ENCODE data around the gene EVA1A. TPM values are rescaled to one million over a fixed set of nuclear protein-coding genes. Genes with fewer than 3 reads are reported as not detected.

EVA1A gene
- polyA plus RNA-seq, 1 donor: 5.0 TPM

GRCh38 chr2:75447176-75447575, 113.6 kb downstream of the EVA1A start:
- no peak for DNase-seq (ENCODE audit: low read depth)

Other genes with a start within 250 kb of the EVA1A start
- gene MRPL19, start 85.8 kb upstream of the EVA1A start, polyA plus RNA-seq (ENCODE audit: insufficient read length): 34.8 TPM
- gene GCFC2, start 150.0 kb upstream of the EVA1A start, polyA plus RNA-seq (ENCODE audit: insufficient read length): 21.7 TPM

Data from forelimb muscle (tissue), 1 donor.